Measurements from ENCODE around the gene HS6ST1.

- TF ChIP-seq CTCF (IDR thresholded peaks at IDR 0.05; ENCODE audit: extremely low read depth in 1 of 2, insufficient read depth in 1 of 2, low read depth in 1 of 2, low read length in 2 of 2) (no peak), POLR2AphosphoS5 (IDR thresholded peaks at IDR 0.05; ENCODE audit: insufficient read depth, low read depth, low read length) (no peak), POLR2A (IDR thresholded peaks at IDR 0.05; ENCODE audit: low read depth, low read length) (no peak), MYC (IDR thresholded peaks at IDR 0.05; ENCODE audit: low read depth, low read length) (no peak), EZH2 (IDR thresholded peaks at IDR 0.05; ENCODE audit: borderline replicate concordance, low read depth, low read length, severe bottlenecking) (no peak), MAX (IDR thresholded peaks at IDR 0.05; ENCODE audit: insufficient read depth, insufficient read length) (no peak), JUN (IDR thresholded peaks at IDR 0.05; ENCODE audit: borderline replicate concordance, insufficient read depth, insufficient read length, low read depth) (no peak)
These were observed 39.1 kb upstream of the HS6ST1 start for GRCh38 chr2:128357506-128358370.
